Astrocyte of the cerebellum (primary cell): ENCODE results near the gene CRCP.

ENCODE experiments used
- DNase-seq: peaks from one replicate; pipeline ENCODE4 v3.0.0-alpha.2; 2011; ENCODE audit warnings: low read depth
- H3K4me3 ChIP-seq: 2 replicates; pipeline ENCODE4 v1.5.1; 2011; ENCODE audit warnings: mild to moderate bottlenecking, low read depth, low read length, moderate library complexity
- in situ Hi-C: cut with HindIII; loops from 2 replicates; pipeline ENCODE4 v1.10.0; 2017; ENCODE audit warnings: low sequenced_read_pairs
- TF ChIP-seq, protein P1 (sequence below): IDR thresholded peaks from 2 replicates; pipeline ENCODE4 v1.5.1; 2012; ENCODE audit warnings: low read length, low read depth, moderate library complexity, mild to moderate bottlenecking; ENCODE audit errors: missing control alignments

The CRCP gene

GRCh38 chr7:66183700-66184099, 69.1 kb downstream of the CRCP start:
- no peak overlapping the region for H3K4me3 ChIP-seq
- no peak for DNase-seq
- in situ Hi-C loops, result no loop called here
- TF ChIP-seq, protein P1, sequence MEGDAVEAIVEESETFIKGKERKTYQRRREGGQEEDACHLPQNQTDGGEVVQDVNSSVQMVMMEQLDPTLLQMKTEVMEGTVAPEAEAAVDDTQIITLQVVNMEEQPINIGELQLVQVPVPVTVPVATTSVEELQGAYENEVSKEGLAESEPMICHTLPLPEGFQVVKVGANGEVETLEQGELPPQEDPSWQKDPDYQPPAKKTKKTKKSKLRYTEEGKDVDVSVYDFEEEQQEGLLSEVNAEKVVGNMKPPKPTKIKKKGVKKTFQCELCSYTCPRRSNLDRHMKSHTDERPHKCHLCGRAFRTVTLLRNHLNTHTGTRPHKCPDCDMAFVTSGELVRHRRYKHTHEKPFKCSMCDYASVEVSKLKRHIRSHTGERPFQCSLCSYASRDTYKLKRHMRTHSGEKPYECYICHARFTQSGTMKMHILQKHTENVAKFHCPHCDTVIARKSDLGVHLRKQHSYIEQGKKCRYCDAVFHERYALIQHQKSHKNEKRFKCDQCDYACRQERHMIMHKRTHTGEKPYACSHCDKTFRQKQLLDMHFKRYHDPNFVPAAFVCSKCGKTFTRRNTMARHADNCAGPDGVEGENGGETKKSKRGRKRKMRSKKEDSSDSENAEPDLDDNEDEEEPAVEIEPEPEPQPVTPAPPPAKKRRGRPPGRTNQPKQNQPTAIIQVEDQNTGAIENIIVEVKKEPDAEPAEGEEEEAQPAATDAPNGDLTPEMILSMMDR, result no peak

DNA sequence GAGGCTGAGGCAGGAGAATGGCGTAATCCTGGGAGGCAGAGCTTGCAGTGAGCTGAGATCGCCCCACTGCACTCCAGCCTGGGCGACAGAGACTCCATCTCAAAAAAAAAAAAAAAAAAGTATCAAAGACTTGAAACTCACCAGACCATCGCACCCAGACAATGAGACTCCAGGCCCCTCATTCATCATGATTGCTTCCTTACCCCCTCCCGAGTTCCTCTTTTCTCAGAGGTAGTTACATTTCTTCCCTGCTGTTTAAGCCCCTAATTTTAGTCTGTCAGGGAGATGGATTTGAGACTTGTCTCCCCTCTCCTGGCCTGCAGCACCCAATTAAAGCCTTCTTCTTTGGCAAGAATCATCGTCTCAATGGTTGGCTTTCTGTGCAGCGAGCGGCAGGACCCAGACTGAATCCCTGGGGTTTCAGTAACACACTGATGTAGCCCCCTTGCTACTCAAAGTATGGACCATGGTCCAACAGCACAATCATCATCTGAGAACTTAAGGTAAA, 71.1 kb downstream of the CRCP start:
- no peak for DNase-seq
- TF ChIP-seq, protein P1, result no peak
- in situ Hi-C loops, result no loop called here
- no peak overlapping the region for H3K4me3 ChIP-seq

- in situ Hi-C loops, result no loop called here
- TF ChIP-seq, protein P1, result no peak
- DNase-seq, result no peak
- H3K4me3 ChIP-seq, result no peak overlapping the region
Observed at GRCh38 chr7:66186991-66187390, 72.3 kb downstream of the CRCP start.

GRCh38 chr7:66187905-66188304, 73.3 kb downstream of the CRCP start:
- TF ChIP-seq, protein P1, result no peak
- no peak for DNase-seq

GRCh38 chr7:66188645-66189044, 74.0 kb downstream of the CRCP start:
- in situ Hi-C loops, result no loop called here
- TF ChIP-seq, protein P1, result no peak
- DNase-seq, result no peak
- no peak overlapping the region for H3K4me3 ChIP-seq

More at GRCh38 chr7:66187905-66188304, 73.3 kb downstream of the CRCP start:
- H3K4me3 ChIP-seq, result no peak overlapping the region
- in situ Hi-C loops, result no loop called here

DNA sequence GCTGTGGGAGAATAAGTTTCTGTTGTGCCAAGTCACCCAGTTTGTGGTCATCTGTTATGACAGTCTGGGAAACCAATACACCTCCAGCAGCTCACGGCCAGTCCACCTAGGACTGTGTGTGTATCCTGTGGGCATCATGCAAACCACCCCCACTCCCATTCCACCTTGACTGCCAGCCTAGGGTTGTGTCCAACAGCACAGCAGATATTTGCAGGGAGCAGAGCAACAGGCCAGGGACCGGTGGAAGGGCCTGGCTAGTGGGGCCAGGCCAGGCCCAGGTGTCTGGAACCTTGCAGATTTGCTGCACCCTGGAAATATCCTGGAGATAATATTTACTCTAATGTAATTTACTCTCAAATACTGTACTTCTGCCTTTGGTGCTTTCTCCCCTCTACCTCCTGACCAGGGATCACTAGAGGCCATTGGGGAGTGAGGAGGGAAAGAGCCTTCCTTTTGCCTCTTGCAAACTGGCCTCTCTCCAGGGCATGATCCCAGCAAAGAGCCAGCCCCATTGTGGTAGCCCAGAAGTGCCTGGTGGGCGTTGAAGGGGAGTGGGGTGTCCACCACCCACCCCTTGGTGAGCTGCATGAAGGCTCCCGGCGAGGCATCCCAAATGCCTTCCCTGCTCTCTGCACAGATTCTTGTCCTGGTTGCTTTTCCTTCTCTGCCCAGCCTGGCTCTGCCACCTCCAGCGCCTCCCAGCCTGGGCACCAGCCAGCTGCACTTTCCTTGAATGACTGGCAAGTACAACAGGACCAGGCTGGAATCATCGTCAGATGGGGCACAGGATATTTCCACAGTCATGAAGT, 75.3 kb downstream of the CRCP start:
- DNase-seq, result no peak
- no peak overlapping the region for H3K4me3 ChIP-seq
- in situ Hi-C loops, result no loop called here
- TF ChIP-seq, protein P1, result no peak
